IMR-90 (cell line): ENCODE results near the gene DDX60. TPM values are rescaled to one million over a fixed set of nuclear protein-coding genes. Genes with fewer than 3 reads are reported as not detected.

Experiments used
- ATAC-seq: fragments of 200-7000 bp; cut with Tn5 transposase; 2 replicates; pipeline ENCODE4 v1.9.1; 2020; ENCODE audit warnings: low read depth, mild to moderate bottlenecking, moderate library complexity
- BruUV-seq: library from RNA; stranded (reverse); fragments of 400-500 nt; replicated peaks from 2 replicates; lab custom pipeline; 2021; lab: Mats Ljungman, UMichigan
- CTCF ChIA-PET: fragments of 300-600 bp; formaldehyde crosslinking; extraction: SDS; loops from one replicate; lab custom pipeline; 2021; ENCODE audit warnings: antibody characterized with exemption; lab: Yijun Ruan, JAX
- POLR2A ChIA-PET: fragments of 300-600 bp; sonication (Branson Sonifier 250); formaldehyde crosslinking; loops from one replicate; lab custom pipeline; 2022; ENCODE audit warnings: antibody characterized with exemption; ENCODE audit not compliant: unreplicated experiment; lab: Charles Lee
- DNase-seq: peaks from one replicate; pipeline ENCODE4 v3.0.0; 2013
- H2AFZ ChIP-seq: replicated peaks from 2 replicates; pipeline ENCODE3; 2013; ENCODE audit warnings: low read length, mild to moderate bottlenecking; ENCODE audit not compliant: poor library complexity
- H2AK5ac ChIP-seq: 2 replicates; pipeline ENCODE4 v1.6.1; 2013; ENCODE audit warnings: low read depth, low read length, inconsistent platforms
- H2AK9ac ChIP-seq: replicated peaks from 2 replicates; pipeline ENCODE3; 2013; ENCODE audit warnings: mild to moderate bottlenecking, low read depth, low read length, moderate library complexity; ENCODE audit not compliant: poor library complexity
- H2BK120ac ChIP-seq: 2 replicates; pipeline ENCODE4 v1.6.1; 2013; ENCODE audit warnings: low read depth, low read length, inconsistent platforms
- H2BK15ac ChIP-seq: 3 replicates; pipeline ENCODE4 v1.6.1; 2013; ENCODE audit warnings: low read depth, low read length, inconsistent platforms
- H2BK20ac ChIP-seq: 2 replicates; pipeline ENCODE4 v1.6.1; 2013; ENCODE audit warnings: low read depth, mild to moderate bottlenecking, inconsistent platforms, low read length, moderate library complexity
- H2BK5ac ChIP-seq: 2 replicates; pipeline ENCODE4 v1.6.1; 2013; ENCODE audit warnings: mild to moderate bottlenecking, low read depth, low read length, inconsistent platforms; ENCODE audit not compliant: poor library complexity, severe bottlenecking
- H3K14ac ChIP-seq: replicated peaks from 2 replicates; pipeline ENCODE4 v1.6.1; 2013; ENCODE audit warnings: low read depth, low read length, inconsistent platforms
- H3K18ac ChIP-seq: 2 replicates; pipeline ENCODE4 v1.6.1; 2013; ENCODE audit warnings: low read depth, low read length, control low read depth
- H3K23ac ChIP-seq: 2 replicates; pipeline ENCODE4 v1.6.1; 2013; ENCODE audit warnings: low read depth, low read length, inconsistent platforms
- H3K27ac ChIP-seq: 2 replicates; pipeline ENCODE4 v1.5.1; 2013; ENCODE audit warnings: mild to moderate bottlenecking, control low read depth, low read length; ENCODE audit not compliant: insufficient read depth
- H3K27me3 ChIP-seq: 2 replicates; pipeline ENCODE4 v1.6.1; 2013; ENCODE audit warnings: low read length; ENCODE audit not compliant: control insufficient read depth, insufficient read depth
- H3K36me3 ChIP-seq: 2 replicates; pipeline ENCODE4 v1.6.1; 2013; ENCODE audit warnings: low read length, mixed read lengths; ENCODE audit not compliant: control insufficient read depth, insufficient read depth
- H3K4ac ChIP-seq: 2 replicates; pipeline ENCODE4 v1.6.1; 2013; ENCODE audit warnings: low read depth, low read length, inconsistent platforms
- H3K4me1 ChIP-seq: 2 replicates; pipeline ENCODE4 v1.6.1; 2013; ENCODE audit warnings: low read length, mixed read lengths; ENCODE audit not compliant: control insufficient read depth, insufficient read depth
- H3K4me2 ChIP-seq: 2 replicates; pipeline ENCODE4 v1.6.1; 2013; ENCODE audit warnings: low read depth, mild to moderate bottlenecking, control low read depth, low read length, moderate library complexity
- H3K4me3 ChIP-seq: 2 replicates; pipeline ENCODE4 v1.5.1; 2013; ENCODE audit warnings: low read depth, mild to moderate bottlenecking, control low read depth, low read length, moderate library complexity; ENCODE audit not compliant: insufficient read depth
- H3K56ac ChIP-seq: 2 replicates; pipeline ENCODE4 v1.6.1; 2013; ENCODE audit warnings: low read length, inconsistent platforms; ENCODE audit not compliant: insufficient read depth; ENCODE audit errors: extremely low read depth
- H3K79me1 ChIP-seq, 2 experiments: 2 replicates each; pipeline ENCODE4 v1.6.1; 2013; ENCODE audit warnings: low read length in 2 of 2, inconsistent platforms in 1 of 2, low read depth in 1 of 2
- H3K9ac ChIP-seq: 2 replicates; pipeline ENCODE4 v1.6.1; 2013; ENCODE audit warnings: low read depth, low read length, control low read depth
- H3K9me1 ChIP-seq: 2 replicates; pipeline ENCODE4 v1.6.1; 2013; ENCODE audit warnings: low read length, inconsistent platforms; ENCODE audit not compliant: insufficient read depth
- H3K9me3 ChIP-seq: 2 replicates; pipeline ENCODE4 v1.6.1; 2013; ENCODE audit warnings: low read length; ENCODE audit not compliant: control insufficient read depth, insufficient read depth
- H4K20me1 ChIP-seq: 2 replicates; pipeline ENCODE4 v1.6.1; 2013; ENCODE audit warnings: low read length, inconsistent platforms; ENCODE audit not compliant: insufficient read depth
- H4K5ac ChIP-seq: 2 replicates; pipeline ENCODE4 v1.6.1; 2013; ENCODE audit warnings: mild to moderate bottlenecking, low read depth, low read length, control low read depth
- H4K8ac ChIP-seq, 2 experiments: 2 replicates each; pipeline ENCODE4 v1.6.1; 2013; ENCODE audit warnings: low read depth in 2 of 2, low read length in 2 of 2, control low read depth in 1 of 2, inconsistent platforms in 1 of 2
- H4K91ac ChIP-seq: 2 replicates; pipeline ENCODE4 v1.6.1; 2013; ENCODE audit warnings: low read depth, low read length, inconsistent platforms; ENCODE audit not compliant: insufficient read depth
- MAFK ChIP-seq: IDR thresholded peaks from 2 replicates; pipeline ENCODE4 v1.6.1; 2012; ENCODE audit warnings: low read depth, low read length, improper control_type of control experiment
- MXI1 ChIP-seq: IDR thresholded peaks from 2 replicates; pipeline ENCODE4 v1.6.1; 2012; ENCODE audit warnings: low read depth, mild to moderate bottlenecking, low read length, moderate library complexity, borderline replicate concordance
- POLR2A ChIP-seq: IDR thresholded peaks from 2 replicates; pipeline ENCODE4 v1.6.1; 2012; ENCODE audit warnings: mild to moderate bottlenecking, low read depth, low read length
- RAD21 ChIP-seq: IDR thresholded peaks from 2 replicates; pipeline ENCODE4 v1.6.1; 2012; ENCODE audit warnings: low read length, improper control_type of control experiment
- RCOR1 ChIP-seq: IDR thresholded peaks from 2 replicates; pipeline ENCODE4 v1.6.1; 2012; ENCODE audit warnings: mild to moderate bottlenecking, low read length, improper control_type of control experiment; ENCODE audit not compliant: insufficient replicate concordance
- RFX5 ChIP-seq: IDR thresholded peaks from 2 replicates; pipeline ENCODE4 v1.8.0; 2012; ENCODE audit warnings: low read depth, mild to moderate bottlenecking, low read length, moderate library complexity
- SMC3 ChIP-seq: fragments of 150-350 bp; IDR thresholded peaks from 2 replicates; pipeline ENCODE4 v1.6.1; 2016; ENCODE audit warnings: low read depth, mild to moderate bottlenecking, antibody characterized with exemption, low read length, moderate library complexity
- USF2 ChIP-seq: fragments of 150-350 bp; IDR thresholded peaks from 2 replicates; pipeline ENCODE4 v1.6.1; 2017; ENCODE audit warnings: mild to moderate bottlenecking, antibody characterized with exemption, low read length, low read depth
- WGBS, 2 experiments: methylation state at CpG; one replicate each; pipeline versions ENCODE4 v1.1.5 to v1.1.7; 2013; ENCODE audit warnings: missing lambda C conversion rate in 2 of 2; ENCODE audit not compliant: insufficient read length in 1 of 2; ENCODE audit errors: extremely low coverage in 2 of 2; 5-methylcytosine and 5-hydroxymethylcytosine counted together
- dilution Hi-C: fragments of 300-500 bp; cut with HindIII; formaldehyde crosslinking; loops from one replicate; pipeline ENCODE4 v1.14.3; 2018; ENCODE audit warnings: low sequenced_read_pairs; ENCODE audit not compliant: unreplicated experiment
- in situ Hi-C: fragments of 300-500 bp; cut with MboI; formaldehyde crosslinking; loops from 3 replicates; pipeline ENCODE4 v1.14.3; 2019; ENCODE audit warnings: low sequenced_read_pairs, inconsistent platforms, mixed read lengths
- intact Hi-C: fragments of 100-400 bp; cut with micrococcal nuclease; formaldehyde crosslinking; loops from 2 replicates; pipeline ENCODE4 v1.10.0; 2022
- polyA plus RNA-seq, 3 experiments: library from polyadenylated mRNA; depleted of rRNA; stranded (reverse); fragments of >200 nt; gene quantifications; 2 replicates each; pipeline ENCODE4 v1.2.3, GENCODE V29; 2012; ENCODE audit warnings: low replicate concordance in 1 of 3
- total RNA-seq: library from RNA; depleted of rRNA; stranded (reverse); fragments of >200 nt; gene quantifications from 2 replicates; pipeline ENCODE4 v1.2.3, GENCODE V29; 2012

Gene DDX60
- total and polyA plus RNA-seq, 2 of the 4 experiments (the other 2 are of a cell fraction): 3.1 to 6.6 TPM

- WGBS, 2 experiments: no CpG with 5 or more reads among the region's 2 CpGs
- Histone ChIP-seq H2AFZ (no peak overlapping the region), H4K5ac (no peak overlapping the region), H3K9me3 (no peaks in the 10 kb centered on the region), H3K4ac (no peak overlapping the region), H3K27me3 (no peaks in the 10 kb centered on the region), H4K8ac (no peak overlapping the region), H2AK5ac (no peak overlapping the region), H3K14ac (no peak overlapping the region), H2BK5ac (no peak overlapping the region), H3K36me3 (no peaks in the 10 kb centered on the region; the same call in 1 of the 2 replicates), H2AK9ac (no peak overlapping the region), H3K56ac (no peak overlapping the region), H3K4me3 (no peak overlapping the region), H3K4me1 (no peaks in the 10 kb centered on the region), H4K91ac (no peak overlapping the region), H3K9me1 (no peaks in the 10 kb centered on the region), H2BK20ac (no peak overlapping the region), H3K27ac (no peak overlapping the region), H4K20me1 (no peaks in the 10 kb centered on the region), H2BK120ac (no peak overlapping the region), H3K9ac (no peak overlapping the region), H2BK15ac (no peak overlapping the region), H3K18ac (no peak overlapping the region), H3K23ac (no peak overlapping the region), H3K79me1 (no peaks in the 10 kb centered on the region), H3K4me2 (no peak overlapping the region)
- CTCF ChIA-PET: no interaction called here
- dilution Hi-C loops: no loop called here
- POLR2A ChIA-PET: no interaction called here
- intact Hi-C loops: loop anchor here (10.0 kb wide), 2 partner anchors 385 to 605 kb away; no protein-coding TSS in a partner anchor
- in situ Hi-C loops: no loop called here
- ATAC-seq (no peak), DNase-seq (peak; percentile 34)
- no TSS peak for BruUV-seq
- TF ChIP-seq RAD21 (no peak), USF2 (no peak), SMC3 (no peak), POLR2A (no peak), RCOR1 (no peak), MAFK (no peak), RFX5 (no peak), MXI1 (no peak)
Observed at GRCh38 chr4:168309781-168310180, 8.8 kb downstream of the DDX60 start.
